Kidney (tissue), 14 donors: ENCODE results near the gene LOX. TPM values are rescaled to one million over a fixed set of nuclear protein-coding genes. Genes with fewer than 3 reads are reported as not detected.

Experiments
- DNase-seq, 5 donors: peaks; one replicate each; pipeline ENCODE4 v3.0.0-alpha.2; 2013 to 2020
- FAIRE-seq: peaks from 2 replicates; lab custom pipeline; 2012; peaks lifted over from hg19 to GRCh38; lab: Jason Lieb, UNC
- H3K27ac ChIP-seq, 2 donors: one replicate each; pipeline ENCODE4 v1.7.0; 2013; ENCODE audit warnings: low read depth in 2 of 2, low read length in 2 of 2, inconsistent platforms in 1 of 2
- H3K27me3 ChIP-seq: one replicate; pipeline ENCODE4 v1.7.1; 2013; ENCODE audit warnings: low read length, inconsistent platforms; ENCODE audit not compliant: control insufficient read depth, insufficient read depth
- H3K36me3 ChIP-seq, 3 donors: one replicate each; pipeline versions ENCODE4 v1.7.0 to v1.7.1; 2013; ENCODE audit warnings: low read length in 3 of 3, control low read depth in 1 of 3, inconsistent platforms in 1 of 3; ENCODE audit not compliant: insufficient read depth in 3 of 3, control insufficient read depth in 2 of 3
- H3K4me1 ChIP-seq, 3 donors: one replicate each; pipeline versions ENCODE4 v1.7.0 to v1.7.1; 2013; ENCODE audit warnings: low read length in 3 of 3, inconsistent platforms in 1 of 3, low read depth in 1 of 3; ENCODE audit not compliant: control insufficient read depth in 2 of 3, insufficient read depth in 2 of 3
- H3K4me3 ChIP-seq, 3 donors: one replicate each; pipeline versions ENCODE4 v1.7.0 to v1.8.1; 2013; ENCODE audit warnings: low read length in 3 of 3, control low read depth in 1 of 3, inconsistent platforms in 1 of 3
- H3K9ac ChIP-seq, 3 donors: one replicate each; pipeline versions ENCODE4 v1.7.0 to v1.7.1; 2013; ENCODE audit warnings: low read length in 3 of 3, control low read depth in 1 of 3, inconsistent platforms in 1 of 3
- H3K9me3 ChIP-seq, 3 donors: one replicate each; pipeline versions ENCODE4 v1.7.0 to v1.7.1; 2013; ENCODE audit warnings: low read length in 3 of 3, control low read depth in 1 of 3, inconsistent platforms in 1 of 3; ENCODE audit not compliant: control insufficient read depth in 2 of 3, insufficient read depth in 1 of 3
- intact Hi-C: fragments of 100-400 bp; cut with DNase I; formaldehyde crosslinking; loops from one replicate; pipeline ENCODE4 v1.11.1; 2022
- polyA plus RNA-seq: library from polyadenylated mRNA; stranded (reverse); fragments of 350-450 nt; fragmentation: Illumina TruSeq; extraction: RNeasy Lipid Tissue Mini Kit (QIAGEN cat#74804); gene quantifications from one replicate; pipeline ENCODE4 v1.2.3, GENCODE V29; 2014; ENCODE audit warnings: low read depth, low replicate concordance; ENCODE audit not compliant: insufficient read depth
- total RNA-seq: library from RNA; stranded (reverse); fragmentation: NEBNext Ultra II Directional; extraction: Animal tissue kit (Norgen Biotek cat#: 25700); gene quantifications from one replicate; pipeline ENCODE4 v1.2.1, GENCODE V29; 2021
- TF ChIP-seq, protein P1 (sequence below): IDR thresholded peaks from 3 replicates; pipeline ENCODE4 v1.5.1; 2012; ENCODE audit warnings: mild to moderate bottlenecking, moderate library complexity, borderline replicate concordance; ENCODE audit not compliant: insufficient read depth; ENCODE audit errors: extremely low read depth
- donor health status: control.
- donor health status: control.
- donor health status: control.
- donor health status: control.
- donor health status: control.
- donor health status: DM: yes; HTN: yes; CAD: no.
- donor health status: Normal renal cell carcinoma (clear cell type).

The LOX gene
- total and polyA plus RNA-seq, 2 donors from 2014 or later: 3.4 to 9.2 TPM

GRCh38 chr5:122111460-122111859 is 33.4 kb upstream of the LOX start:
- H3K27me3 ChIP-seq: no peaks in the 10 kb centered on the region

DNA sequence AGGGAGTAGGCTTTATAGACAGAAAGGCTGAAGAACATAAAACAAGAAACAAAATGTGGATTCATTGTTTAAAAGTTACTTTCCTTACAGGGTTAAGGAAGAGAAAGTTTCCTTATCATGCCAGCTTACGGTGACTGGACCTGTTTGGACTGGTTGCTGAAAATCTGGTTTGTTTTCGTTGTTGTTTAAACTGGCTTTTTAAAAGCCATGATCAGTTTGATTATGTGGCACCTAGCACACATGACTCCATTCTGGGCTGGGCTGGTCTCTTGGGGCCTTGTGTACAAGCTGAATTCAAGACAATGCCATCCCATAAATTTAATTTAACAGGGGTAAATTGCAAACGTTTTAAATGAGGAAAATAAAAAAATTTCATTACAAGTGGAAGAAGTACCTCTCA is 32.9 kb upstream of the LOX start:
- Histone ChIP-seq H3K9me3 (no peaks in the 10 kb centered on the region), H3K27me3 (no peaks in the 10 kb centered on the region), H3K4me3 (no peak overlapping the region), H3K9ac (no peak overlapping the region), H3K36me3 (no peaks in the 10 kb centered on the region), H3K4me1 (no peaks in the 10 kb centered on the region), H3K27ac (no peak overlapping the region)
- TF ChIP-seq, protein P1, sequence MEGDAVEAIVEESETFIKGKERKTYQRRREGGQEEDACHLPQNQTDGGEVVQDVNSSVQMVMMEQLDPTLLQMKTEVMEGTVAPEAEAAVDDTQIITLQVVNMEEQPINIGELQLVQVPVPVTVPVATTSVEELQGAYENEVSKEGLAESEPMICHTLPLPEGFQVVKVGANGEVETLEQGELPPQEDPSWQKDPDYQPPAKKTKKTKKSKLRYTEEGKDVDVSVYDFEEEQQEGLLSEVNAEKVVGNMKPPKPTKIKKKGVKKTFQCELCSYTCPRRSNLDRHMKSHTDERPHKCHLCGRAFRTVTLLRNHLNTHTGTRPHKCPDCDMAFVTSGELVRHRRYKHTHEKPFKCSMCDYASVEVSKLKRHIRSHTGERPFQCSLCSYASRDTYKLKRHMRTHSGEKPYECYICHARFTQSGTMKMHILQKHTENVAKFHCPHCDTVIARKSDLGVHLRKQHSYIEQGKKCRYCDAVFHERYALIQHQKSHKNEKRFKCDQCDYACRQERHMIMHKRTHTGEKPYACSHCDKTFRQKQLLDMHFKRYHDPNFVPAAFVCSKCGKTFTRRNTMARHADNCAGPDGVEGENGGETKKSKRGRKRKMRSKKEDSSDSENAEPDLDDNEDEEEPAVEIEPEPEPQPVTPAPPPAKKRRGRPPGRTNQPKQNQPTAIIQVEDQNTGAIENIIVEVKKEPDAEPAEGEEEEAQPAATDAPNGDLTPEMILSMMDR: no peak
- FAIRE-seq (no peak), DNase-seq (no peak)
- intact Hi-C loops: no loop called here

More at GRCh38 chr5:122111460-122111859, 33.4 kb upstream of the LOX start:
- H3K4me3 ChIP-seq: no peak overlapping the region
- no peak overlapping the region for H3K9ac ChIP-seq
- DNase-seq: no peak
- H3K36me3 ChIP-seq: no peaks in the 10 kb centered on the region
- H3K4me1 ChIP-seq: no peaks in the 10 kb centered on the region
- intact Hi-C loops: no loop called here
- H3K27ac ChIP-seq: no peak overlapping the region
- no peaks in the 10 kb centered on the region for H3K9me3 ChIP-seq
- no peak for FAIRE-seq
- TF ChIP-seq, protein P1: no peak

DNA sequence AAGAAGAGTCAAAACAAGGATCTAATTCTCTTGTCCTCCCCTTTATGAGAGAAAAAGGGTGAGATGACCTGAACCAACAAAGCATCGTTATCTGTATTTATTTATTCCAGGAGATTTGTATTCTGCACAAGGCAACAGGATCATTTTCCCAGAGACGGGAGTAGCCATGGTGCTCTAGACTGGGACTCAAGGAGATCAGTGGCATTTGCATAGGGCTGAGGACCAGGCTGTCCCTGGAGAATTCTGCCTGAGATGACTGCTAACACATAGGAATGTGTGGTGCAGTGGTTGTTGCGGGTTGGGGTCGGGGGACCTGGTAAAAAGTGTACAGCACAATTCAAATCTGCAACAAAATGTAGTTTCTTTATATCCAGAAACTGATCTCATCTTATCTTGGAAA is 29.0 kb upstream of the LOX start:
- DNase-seq (no peak), FAIRE-seq (no peak)
- intact Hi-C loops: no loop called here
- H3K36me3 ChIP-seq: no peaks in the 10 kb centered on the region
- no peak overlapping the region for H3K27ac ChIP-seq
- no peaks in the 10 kb centered on the region for H3K9me3 ChIP-seq
- no peaks in the 10 kb centered on the region for H3K27me3 ChIP-seq
- no peak overlapping the region for H3K9ac ChIP-seq
- TF ChIP-seq, protein P1: no peak
- no peaks in the 10 kb centered on the region for H3K4me1 ChIP-seq
- no peak overlapping the region for H3K4me3 ChIP-seq

DNA sequence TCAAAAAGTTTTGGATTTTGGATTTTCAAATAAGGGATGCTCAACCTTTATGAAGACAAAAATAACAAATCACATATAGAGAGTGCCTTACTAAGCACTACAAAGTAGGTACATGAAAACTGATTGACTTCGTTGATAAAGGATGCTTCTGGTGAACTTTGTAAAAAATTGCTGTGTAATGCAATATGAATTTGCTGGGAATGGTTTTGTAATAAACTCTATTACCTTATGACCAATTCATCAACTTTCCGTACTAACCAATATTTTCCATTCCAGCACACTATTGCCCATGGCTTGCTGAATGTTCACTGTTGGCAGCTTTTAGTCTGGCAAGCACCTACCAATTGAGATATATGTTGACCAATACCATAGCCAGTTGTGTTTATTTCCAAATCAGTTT is 27.9 kb upstream of the LOX start:
- Histone ChIP-seq H3K27ac (no peak overlapping the region), H3K4me3 (no peak overlapping the region), H3K9me3 (no peaks in the 10 kb centered on the region), H3K4me1 (no peaks in the 10 kb centered on the region), H3K36me3 (no peaks in the 10 kb centered on the region), H3K27me3 (no peaks in the 10 kb centered on the region), H3K9ac (no peak overlapping the region)
- TF ChIP-seq, protein P1: no peak
- no peak for FAIRE-seq
- intact Hi-C loops: no loop called here
- no peak for DNase-seq
